MG63 (cell line): ENCODE data around the gene SCUBE2. TPM values are rescaled to one million over a fixed set of nuclear protein-coding genes. Genes with fewer than 3 reads are reported as not detected.
A peak's percentile ranks its signal among the peaks of the same experiment; 100 is the strongest.

Source experiments
- DNase-seq: peaks from one replicate; pipeline ENCODE4 v3.0.0-alpha.2; 2020
- H3K27me3 ChIP-seq: fragments of 250-450 bp; sonication (Bioruptor Pico); 2 replicates; pipeline ENCODE4 v1.5.1; 2020; ENCODE audit warnings: mild to moderate bottlenecking, moderate library complexity
- H3K36me3 ChIP-seq: fragments of 250-450 bp; sonication (Bioruptor Pico); 2 replicates; pipeline ENCODE4 v1.5.1; 2020; ENCODE audit warnings: mild to moderate bottlenecking, moderate library complexity
- H3K4me3 ChIP-seq: fragments of 250-450 bp; sonication (Bioruptor Pico); 2 replicates; pipeline ENCODE4 v1.5.1; 2020; ENCODE audit warnings: mild to moderate bottlenecking, moderate library complexity
- H3K9me3 ChIP-seq: fragments of 250-450 bp; sonication (Bioruptor Pico); 2 replicates; pipeline ENCODE4 v1.5.1; 2020; ENCODE audit warnings: mild to moderate bottlenecking, moderate library complexity
- total RNA-seq: library from RNA; depleted of rRNA; stranded (reverse); fragments of >200 nt; shearing (Covaris generic); gene quantifications from 2 replicates; pipeline ENCODE4 v1.2.3, GENCODE V29; 2014; ENCODE audit warnings: low replicate concordance

Gene SCUBE2
- total RNA-seq, 1 experiment from 2014 or later = 0.59 TPM

- no peaks in the 10 kb centered on the region for H3K27me3 ChIP-seq
- no peak for DNase-seq
- H3K4me3 ChIP-seq = no peak overlapping the region
- no peaks in the 10 kb centered on the region for H3K36me3 ChIP-seq
- no peaks in the 10 kb centered on the region for H3K9me3 ChIP-seq
Observed at GRCh38 chr11:9039198-9039597, 52.2 kb downstream of the SCUBE2 start.

- Histone ChIP-seq H3K4me3 (no peak overlapping the region), H3K9me3 (no peaks in the 10 kb centered on the region), H3K36me3 (no peaks in the 10 kb centered on the region), H3K27me3 (no peaks in the 10 kb centered on the region)
- no peak for DNase-seq
Observed at GRCh38 chr11:9038541-9038940, 52.9 kb downstream of the SCUBE2 start.

GRCh38 chr11:9037963-9038362 lies 53.4 kb downstream of the SCUBE2 start:
- no peak for DNase-seq
- Histone ChIP-seq H3K4me3 (no peak overlapping the region), H3K27me3 (no peaks in the 10 kb centered on the region), H3K9me3 (no peaks in the 10 kb centered on the region), H3K36me3 (no peaks in the 10 kb centered on the region)

- Histone ChIP-seq H3K27me3 (no peaks in the 10 kb centered on the region), H3K9me3 (no peaks in the 10 kb centered on the region), H3K4me3 (no peak overlapping the region), H3K36me3 (no peaks in the 10 kb centered on the region)
- DNase-seq = no peak
Observed at GRCh38 chr11:9037046-9037780, 54.2 kb downstream of the SCUBE2 start.

- H3K36me3 ChIP-seq = no peaks in the 10 kb centered on the region
- H3K9me3 ChIP-seq = no peaks in the 10 kb centered on the region
- DNase-seq = no peak
- no peak overlapping the region for H3K4me3 ChIP-seq
- no peaks in the 10 kb centered on the region for H3K27me3 ChIP-seq
Observed at GRCh38 chr11:9030601-9031000, 60.8 kb downstream of the SCUBE2 start.

- no peaks in the 10 kb centered on the region for H3K36me3 ChIP-seq
- H3K27me3 ChIP-seq = no peaks in the 10 kb centered on the region
- DNase-seq = no peak
- H3K4me3 ChIP-seq = no peak overlapping the region
- H3K9me3 ChIP-seq = no peaks in the 10 kb centered on the region
Observed at GRCh38 chr11:9029422-9029821, 62.0 kb downstream of the SCUBE2 start.

GRCh38 chr11:9028581-9028980 lies 62.8 kb downstream of the SCUBE2 start:
- Histone ChIP-seq H3K4me3 (no peak overlapping the region), H3K9me3 (no peaks in the 10 kb centered on the region), H3K27me3 (no peaks in the 10 kb centered on the region), H3K36me3 (no peaks in the 10 kb centered on the region)
- DNase-seq = no peak

GRCh38 chr11:9025101-9025850 lies 66.1 kb downstream of the SCUBE2 start:
- no peaks in the 10 kb centered on the region for H3K36me3 ChIP-seq
- H3K4me3 ChIP-seq = no peak overlapping the region
- no peak for DNase-seq
- no peaks in the 10 kb centered on the region for H3K27me3 ChIP-seq
- H3K9me3 ChIP-seq = no peaks in the 10 kb centered on the region

GRCh38 chr11:9022961-9023680 lies 68.3 kb downstream of the SCUBE2 start:
- H3K9me3 ChIP-seq = no peaks in the 10 kb centered on the region
- DNase-seq = no peak

GRCh38 chr11:9020916-9021315 lies 70.5 kb downstream of the SCUBE2 start:
- DNase-seq = no peak
- H3K4me3 ChIP-seq = no peak overlapping the region
- H3K27me3 ChIP-seq = no peaks in the 10 kb centered on the region
- 0 out of 2 replicates have a peak, but pooled peaks cover 2% of the 10 kb centered on the region for H3K9me3 ChIP-seq
- H3K36me3 ChIP-seq = no peaks in the 10 kb centered on the region

More at GRCh38 chr11:9022961-9023680, 68.3 kb downstream of the SCUBE2 start:
- Histone ChIP-seq H3K27me3 (no peaks in the 10 kb centered on the region), H3K4me3 (no peak overlapping the region), H3K36me3 (no peaks in the 10 kb centered on the region)

GRCh38 chr11:9019861-9020260 lies 71.5 kb downstream of the SCUBE2 start:
- DNase-seq = no peak
- H3K27me3 ChIP-seq = no peaks in the 10 kb centered on the region

GRCh38 chr11:9017773-9018172 lies 73.6 kb downstream of the SCUBE2 start:
- DNase-seq = peak; percentile 94

More at GRCh38 chr11:9019861-9020260, 71.5 kb downstream of the SCUBE2 start:
- Histone ChIP-seq H3K36me3 (no peaks in the 10 kb centered on the region), H3K9me3 (0 out of 2 replicates have a peak, but pooled peaks cover 2% of the 10 kb centered on the region), H3K4me3 (no peak overlapping the region)

GRCh38 chr11:9016916-9017642 lies 74.3 kb downstream of the SCUBE2 start:
- 0 out of 2 replicates have a peak, but pooled peaks cover 2% of the 10 kb centered on the region for H3K9me3 ChIP-seq
- no peaks in the 10 kb centered on the region for H3K36me3 ChIP-seq
- no peaks in the 10 kb centered on the region for H3K27me3 ChIP-seq
- H3K4me3 ChIP-seq = no peak overlapping the region
- no peak for DNase-seq

More at GRCh38 chr11:9017773-9018172, 73.6 kb downstream of the SCUBE2 start:
- Histone ChIP-seq H3K27me3 (no peaks in the 10 kb centered on the region), H3K9me3 (0 out of 2 replicates have a peak, but pooled peaks cover 2% of the 10 kb centered on the region), H3K4me3 (no peak overlapping the region), H3K36me3 (no peaks in the 10 kb centered on the region)

- Histone ChIP-seq H3K9me3 (peaks cover 3% of the 10 kb centered on the region; the same call in 1 of the 2 replicates), H3K4me3 (no peak overlapping the region), H3K27me3 (no peaks in the 10 kb centered on the region), H3K36me3 (no peaks in the 10 kb centered on the region)
- DNase-seq = peak; percentile 98
Observed at GRCh38 chr11:9015677-9016076, 75.7 kb downstream of the SCUBE2 start.

GRCh38 chr11:9014826-9015225 lies 76.6 kb downstream of the SCUBE2 start:
- Histone ChIP-seq H3K9me3 (peaks cover 5% of the 10 kb centered on the region; the same call in 1 of the 2 replicates), H3K27me3 (no peaks in the 10 kb centered on the region), H3K36me3 (no peaks in the 10 kb centered on the region), H3K4me3 (no peak overlapping the region)
- no peak for DNase-seq

- Histone ChIP-seq H3K4me3 (no peak overlapping the region), H3K36me3 (no peaks in the 10 kb centered on the region), H3K9me3 (peaks cover 5% of the 10 kb centered on the region; the same call in 1 of the 2 replicates), H3K27me3 (no peaks in the 10 kb centered on the region)
- no peak for DNase-seq
Observed at GRCh38 chr11:9013373-9013772, 78.0 kb downstream of the SCUBE2 start.
